IPS DF 6.9 (cell line): ENCODE measurements around the gene DLK2.

Experiments
- DNase-seq: peaks from one replicate; pipeline ENCODE4 v3.0.0-alpha.2; 2013; ENCODE audit warnings: low read depth, low spot score
- H3K27ac ChIP-seq: one replicate; pipeline ENCODE4 v1.5.1; 2013; ENCODE audit warnings: low read length, control low read depth
- H3K27me3 ChIP-seq: 2 replicates; pipeline ENCODE4 v1.6.1; 2013; ENCODE audit warnings: mild to moderate bottlenecking, low read length; ENCODE audit not compliant: control insufficient read depth, insufficient read depth
- H3K36me3 ChIP-seq: 2 replicates; pipeline ENCODE4 v1.6.1; 2013; ENCODE audit warnings: low read length; ENCODE audit not compliant: control insufficient read depth, insufficient read depth
- H3K4me1 ChIP-seq: 2 replicates; pipeline ENCODE4 v1.6.1; 2013; ENCODE audit warnings: low read length; ENCODE audit not compliant: control insufficient read depth, insufficient read depth
- H3K4me3 ChIP-seq: 2 replicates; pipeline ENCODE4 v1.5.1; 2013; ENCODE audit warnings: mild to moderate bottlenecking, low read length
- H3K9me3 ChIP-seq: 2 replicates; pipeline ENCODE4 v1.6.1; 2013; ENCODE audit warnings: low read length, inconsistent platforms; ENCODE audit not compliant: control insufficient read depth, insufficient read depth
- WGBS: extraction: QIAGEN DNeasy Blood & Tissue Kit; methylation state at CpG from one replicate; pipeline ENCODE4 v1.1.7; 2013; ENCODE audit warnings: mixed read lengths, missing lambda C conversion rate; ENCODE audit not compliant: insufficient read length, insufficient coverage; 5-methylcytosine and 5-hydroxymethylcytosine counted together

Gene DLK2

DNA sequence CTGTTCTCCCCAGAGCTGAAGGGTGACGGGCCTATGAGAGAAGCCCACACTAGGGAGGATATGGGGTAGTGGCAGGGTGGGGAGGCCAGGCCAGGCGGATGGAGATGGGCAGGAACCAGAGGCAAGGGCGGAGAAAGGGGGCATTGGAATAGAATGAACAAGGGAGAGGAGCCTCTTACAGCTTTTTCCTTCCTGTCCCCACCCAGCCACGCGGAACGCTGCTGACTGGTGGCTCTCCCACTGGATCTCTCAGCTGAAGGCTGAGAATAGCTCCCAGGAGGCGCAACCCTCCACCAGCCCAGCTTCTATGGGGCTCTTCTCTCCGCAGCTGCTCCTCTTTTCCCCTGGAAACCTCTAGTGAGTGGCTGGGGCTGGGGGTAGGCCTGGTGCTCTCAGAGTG is 10.8 kb downstream of the DLK2 start:
- Histone ChIP-seq H3K27ac (no peak overlapping the region), H3K4me1 (no peaks in the 10 kb centered on the region), H3K27me3 (no peaks in the 10 kb centered on the region), H3K9me3 (no peaks in the 10 kb centered on the region), H3K36me3 (peaks cover 26% of the 10 kb centered on the region), H3K4me3 (no peak overlapping the region)
- no CpG with 5 or more reads among the region's 8 CpGs for WGBS
- DNase-seq = no peak

DNA sequence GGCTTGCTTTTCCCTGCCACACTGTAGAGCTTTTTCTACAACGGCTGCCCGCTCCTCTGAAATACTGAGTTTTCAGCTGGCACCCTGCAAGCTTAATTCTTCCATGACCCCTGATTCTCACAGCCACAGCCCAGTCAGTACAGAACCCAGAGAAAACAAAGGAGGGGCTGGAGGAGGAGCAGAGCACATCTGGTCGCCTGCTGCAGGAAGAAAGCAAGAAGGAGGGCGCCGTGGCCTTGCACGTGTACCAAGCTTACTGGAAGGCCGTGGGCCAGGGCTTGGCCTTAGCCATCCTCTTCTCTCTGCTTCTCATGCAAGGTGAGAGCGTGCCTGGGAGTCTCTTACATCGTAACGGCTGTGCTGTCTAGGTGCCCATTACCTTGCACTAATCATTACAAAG is 11.3 kb downstream of the DLK2 start:
- Histone ChIP-seq H3K4me3 (no peak overlapping the region), H3K36me3 (peaks cover 21% of the 10 kb centered on the region)

DNA sequence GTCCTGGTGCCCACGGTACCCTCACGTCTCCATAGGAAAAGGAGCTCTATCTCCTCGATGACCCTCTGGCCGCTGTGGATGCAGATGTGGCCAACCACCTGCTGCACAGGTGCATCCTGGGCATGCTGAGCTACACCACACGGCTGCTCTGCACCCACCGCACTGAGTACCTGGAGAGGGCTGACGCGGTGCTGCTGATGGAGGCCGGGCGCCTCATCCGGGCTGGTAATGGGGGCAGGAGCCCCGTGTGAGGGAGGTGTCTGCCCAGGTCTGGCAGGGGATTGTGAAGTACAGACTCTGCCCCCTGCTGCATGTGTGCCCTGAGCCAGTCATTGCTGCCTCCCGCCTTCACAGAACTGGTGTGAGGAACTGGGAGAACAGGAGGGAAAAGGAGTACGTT is 12.4 kb downstream of the DLK2 start:
- no peak for DNase-seq
- Histone ChIP-seq H3K36me3 (peaks cover 14% of the 10 kb centered on the region), H3K4me1 (no peaks in the 10 kb centered on the region), H3K9me3 (no peaks in the 10 kb centered on the region), H3K4me3 (no peak overlapping the region), H3K27me3 (no peaks in the 10 kb centered on the region), H3K27ac (no peak overlapping the region)
- WGBS = no CpG with 5 or more reads among the region's 14 CpGs

More for the DNA sequence above, 11.3 kb downstream of the DLK2 start:
- no CpG with 5 or more reads among the region's 10 CpGs for WGBS
- no peaks in the 10 kb centered on the region for H3K27me3 ChIP-seq
- DNase-seq = no peak
- no peaks in the 10 kb centered on the region for H3K9me3 ChIP-seq
- H3K4me1 ChIP-seq = no peaks in the 10 kb centered on the region
- no peak overlapping the region for H3K27ac ChIP-seq

DNA sequence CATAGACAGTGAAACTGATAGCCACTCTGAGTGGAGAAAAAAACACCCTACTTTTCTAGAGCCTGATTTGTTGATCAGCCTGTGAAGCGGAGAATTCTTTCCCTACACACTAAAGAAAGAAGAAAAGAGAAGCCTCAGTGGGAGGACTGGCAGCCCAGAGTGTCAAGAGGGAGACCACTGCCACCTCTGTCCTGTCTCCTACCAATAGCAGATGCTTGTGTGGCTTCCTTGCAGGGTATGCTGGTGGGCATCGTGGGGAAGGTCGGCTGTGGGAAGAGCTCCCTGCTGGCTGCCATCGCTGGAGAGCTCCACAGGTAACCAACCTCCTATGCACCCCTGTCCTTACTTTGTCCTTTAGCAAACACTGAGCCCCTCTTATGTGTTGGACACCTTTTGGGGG is 17.6 kb downstream of the DLK2 start:
- Histone ChIP-seq H3K36me3 (peaks cover 6% of the 10 kb centered on the region; the same call in 1 of the 2 replicates), H3K9me3 (no peaks in the 10 kb centered on the region), H3K4me1 (no peaks in the 10 kb centered on the region), H3K27ac (no peak overlapping the region), H3K4me3 (no peak overlapping the region), H3K27me3 (no peaks in the 10 kb centered on the region)
- no peak for DNase-seq
- WGBS = no CpG with 5 or more reads among the region's 4 CpGs

DNA sequence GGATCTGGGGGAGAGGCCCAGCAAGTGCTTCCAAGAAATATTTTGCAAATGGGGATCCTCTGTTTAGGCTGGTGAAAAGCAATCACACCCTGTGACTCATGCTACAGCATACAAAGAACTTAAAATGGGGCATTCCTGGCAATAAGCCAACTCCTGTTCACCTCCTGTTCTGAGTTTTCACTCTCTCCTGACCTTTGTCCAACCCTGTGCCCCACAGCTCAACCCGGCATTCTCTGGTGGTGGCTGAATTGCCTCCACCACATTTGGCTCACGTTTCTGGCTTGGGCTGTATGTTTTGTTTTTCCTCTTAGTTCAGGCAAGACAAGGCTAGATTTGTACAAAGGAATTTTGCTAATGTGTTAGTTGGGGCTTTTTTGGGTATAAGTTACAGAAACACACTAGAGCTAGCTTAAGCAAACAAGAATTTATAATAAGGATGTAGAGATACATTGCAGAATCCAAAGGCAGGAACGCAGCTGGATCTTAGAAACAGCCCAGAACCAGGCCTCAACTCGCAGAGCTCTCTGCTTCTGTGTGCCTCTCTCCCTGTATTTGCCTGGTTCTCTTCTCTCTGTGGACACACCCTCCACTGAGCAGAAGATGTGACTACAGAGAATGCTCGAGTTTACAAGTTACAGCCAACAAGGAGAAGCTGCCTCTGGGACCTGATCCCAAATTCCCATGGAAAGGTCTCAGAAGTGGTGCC is 18.6 kb downstream of the DLK2 start:
- H3K4me1 ChIP-seq = no peaks in the 10 kb centered on the region
- no peaks in the 10 kb centered on the region for H3K9me3 ChIP-seq
- no peaks in the 10 kb centered on the region for H3K27me3 ChIP-seq
- peaks cover 10% of the 10 kb centered on the region for H3K36me3 ChIP-seq
- H3K4me3 ChIP-seq = no peak overlapping the region
- no peak for DNase-seq
- no CpG with 5 or more reads among the region's 5 CpGs for WGBS
- no peak overlapping the region for H3K27ac ChIP-seq

DNA sequence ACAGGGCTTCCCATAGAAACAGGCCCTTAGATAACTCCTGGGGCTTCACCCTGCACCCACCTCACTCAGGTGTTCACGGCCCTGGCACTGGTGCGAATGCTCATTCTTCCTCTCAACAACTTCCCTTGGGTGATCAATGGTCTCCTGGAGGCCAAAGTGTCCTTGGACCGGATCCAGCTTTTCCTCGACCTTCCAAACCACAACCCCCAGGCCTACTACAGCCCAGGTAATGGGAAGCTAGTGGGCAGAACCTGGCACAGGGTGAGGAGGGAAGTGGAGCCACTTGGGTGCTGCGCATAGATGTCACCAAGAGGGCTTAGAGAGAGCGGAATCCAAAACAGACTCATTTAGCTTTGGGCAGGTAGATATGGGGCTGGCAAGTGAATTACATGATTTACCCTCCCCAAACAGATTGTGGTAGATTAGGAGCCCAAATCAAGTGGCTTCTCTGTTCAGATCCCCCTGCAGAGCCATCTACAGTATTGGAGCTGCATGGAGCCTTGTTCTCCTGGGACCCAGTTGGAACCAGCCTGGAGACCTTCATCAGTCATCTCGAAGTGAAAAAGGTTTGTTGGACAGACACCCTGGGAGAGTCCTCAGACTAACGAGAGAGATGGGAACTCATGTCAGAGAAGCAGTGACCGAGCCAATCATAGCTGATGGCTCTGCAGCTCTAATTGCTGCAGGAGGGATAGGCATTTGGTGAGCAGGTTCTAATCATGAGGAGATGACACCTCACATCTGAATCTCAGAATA is 19.5 kb downstream of the DLK2 start:
- peaks cover 8% of the 10 kb centered on the region; the same call in 1 of the 2 replicates for H3K36me3 ChIP-seq
- WGBS = no CpG with 5 or more reads among the region's 9 CpGs
- no peak overlapping the region for H3K4me3 ChIP-seq
- no peaks in the 10 kb centered on the region for H3K27me3 ChIP-seq
- no peak for DNase-seq
- H3K9me3 ChIP-seq = no peaks in the 10 kb centered on the region
- H3K27ac ChIP-seq = no peak overlapping the region
- H3K4me1 ChIP-seq = no peaks in the 10 kb centered on the region

DNA sequence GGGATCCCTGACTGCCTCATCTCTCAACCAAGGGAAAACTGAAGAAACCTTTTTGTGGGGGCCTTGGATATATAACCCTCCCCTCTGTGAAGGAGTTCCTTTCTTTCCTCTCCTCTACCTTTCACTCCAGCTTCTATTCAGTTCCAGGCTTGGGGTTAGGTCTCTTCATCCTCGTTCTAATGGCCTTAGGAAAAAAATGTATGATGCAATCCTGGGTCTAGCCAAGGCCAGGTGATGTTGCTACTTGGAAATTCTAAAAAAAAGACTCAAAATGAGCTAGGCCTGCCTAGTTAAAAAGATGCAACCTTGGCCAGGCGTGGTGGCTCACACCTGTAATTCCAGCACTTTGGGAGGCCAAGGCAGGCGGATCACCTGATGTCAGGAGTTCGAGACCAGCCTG is 20.4 kb downstream of the DLK2 start:
- no peak overlapping the region for H3K4me3 ChIP-seq
- H3K4me1 ChIP-seq = no peaks in the 10 kb centered on the region
- H3K36me3 ChIP-seq = peaks cover 8% of the 10 kb centered on the region; the same call in 1 of the 2 replicates
- H3K27me3 ChIP-seq = no peaks in the 10 kb centered on the region
- no peak overlapping the region for H3K27ac ChIP-seq
- DNase-seq = no peak
- no CpG with 5 or more reads among the region's 4 CpGs for WGBS
- no peaks in the 10 kb centered on the region for H3K9me3 ChIP-seq

DNA sequence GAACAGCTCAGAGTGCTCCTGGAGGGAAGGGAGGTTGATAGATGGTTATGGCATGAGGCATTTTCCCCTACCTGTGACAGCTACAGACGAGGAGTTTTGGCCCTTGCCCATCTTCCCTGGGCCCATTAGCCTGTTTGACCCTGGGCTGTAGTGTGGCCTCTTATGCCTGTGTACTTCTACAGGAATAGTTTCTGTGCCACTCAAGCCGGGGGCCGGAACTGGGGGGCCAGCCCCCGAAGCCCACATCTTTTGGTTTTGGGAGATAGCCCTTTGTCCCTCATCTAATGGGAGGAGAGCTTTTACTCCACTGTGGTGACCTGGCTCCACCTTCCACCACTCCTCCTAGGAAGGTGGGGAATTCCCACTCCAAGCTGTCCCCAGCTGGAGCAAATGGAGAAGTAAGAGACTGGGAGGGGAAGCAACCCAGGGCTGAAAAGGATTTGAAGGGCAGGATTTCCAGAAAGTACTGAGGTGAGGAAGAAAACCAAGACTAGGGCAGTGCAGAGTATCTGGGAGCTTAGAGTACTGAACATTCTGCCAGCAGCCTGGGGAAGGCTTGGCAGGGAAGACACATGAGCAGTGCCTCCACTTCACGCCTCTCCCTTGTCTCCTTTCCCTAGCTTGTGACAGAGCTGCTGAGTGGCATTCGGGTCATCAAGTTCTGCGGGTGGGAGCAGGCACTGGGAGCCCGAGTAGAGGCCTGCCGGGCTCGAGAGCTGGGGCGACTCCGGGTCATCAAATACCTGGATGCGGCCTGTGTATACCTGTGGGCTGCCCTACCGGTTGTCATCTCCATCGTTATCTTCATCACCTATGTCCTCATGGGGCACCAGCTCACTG is 21.1 kb downstream of the DLK2 start:
- WGBS = no CpG with 5 or more reads among the region's 15 CpGs

DNA sequence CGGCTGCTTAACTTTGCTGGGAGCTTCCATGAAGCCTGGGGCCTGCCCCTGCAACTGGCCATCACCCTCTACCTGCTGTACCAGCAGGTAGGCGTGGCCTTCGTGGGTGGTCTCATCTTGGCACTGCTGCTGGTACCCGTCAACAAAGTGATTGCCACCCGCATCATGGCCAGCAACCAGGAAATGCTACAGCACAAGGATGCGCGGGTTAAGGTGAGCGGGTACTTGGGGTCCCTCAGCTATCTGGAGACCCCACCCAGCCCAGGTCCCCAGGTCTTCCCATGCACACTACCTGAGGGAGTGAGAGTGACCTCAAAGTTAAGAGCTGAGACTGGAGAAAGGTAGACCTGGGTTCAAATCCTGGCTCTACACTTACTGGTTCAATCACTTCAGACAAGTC is 22.2 kb downstream of the DLK2 start:
- Histone ChIP-seq H3K4me3 (no peak overlapping the region), H3K9me3 (no peaks in the 10 kb centered on the region), H3K27ac (no peak overlapping the region), H3K27me3 (no peaks in the 10 kb centered on the region), H3K4me1 (no peaks in the 10 kb centered on the region), H3K36me3 (peaks cover 8% of the 10 kb centered on the region; the same call in 1 of the 2 replicates)
- DNase-seq = no peak
- no CpG with 5 or more reads among the region's 8 CpGs for WGBS

More for the DNA sequence above, 21.1 kb downstream of the DLK2 start:
- no peak overlapping the region for H3K27ac ChIP-seq
- no peaks in the 10 kb centered on the region for H3K9me3 ChIP-seq
- H3K4me3 ChIP-seq = no peak overlapping the region
- peaks cover 8% of the 10 kb centered on the region; the same call in 1 of the 2 replicates for H3K36me3 ChIP-seq
- H3K27me3 ChIP-seq = no peaks in the 10 kb centered on the region
- DNase-seq = no peak
- H3K4me1 ChIP-seq = no peaks in the 10 kb centered on the region
